HPDE6-E6E7 (cell line): ENCODE results near the gene BEAN1.
"Not testable (repeated sequence)": the region's sequence is repeated elsewhere in the genome, so short reads cannot be mapped to it uniquely, and the experiment has no call there.

Experiments
- DNase-seq: peaks from one replicate; pipeline ENCODE4 v3.0.0; 2011; ENCODE audit warnings: missing footprints; ENCODE audit errors: extremely low spot score

BEAN1 gene

GRCh38 chr16:66441586-66442375 lies 14.7 kb downstream of the BEAN1 start:
- DNase-seq, result no peak

- DNase-seq, result no peak
Observed at GRCh38 chr16:66442502-66443268, 15.6 kb downstream of the BEAN1 start.

DNA sequence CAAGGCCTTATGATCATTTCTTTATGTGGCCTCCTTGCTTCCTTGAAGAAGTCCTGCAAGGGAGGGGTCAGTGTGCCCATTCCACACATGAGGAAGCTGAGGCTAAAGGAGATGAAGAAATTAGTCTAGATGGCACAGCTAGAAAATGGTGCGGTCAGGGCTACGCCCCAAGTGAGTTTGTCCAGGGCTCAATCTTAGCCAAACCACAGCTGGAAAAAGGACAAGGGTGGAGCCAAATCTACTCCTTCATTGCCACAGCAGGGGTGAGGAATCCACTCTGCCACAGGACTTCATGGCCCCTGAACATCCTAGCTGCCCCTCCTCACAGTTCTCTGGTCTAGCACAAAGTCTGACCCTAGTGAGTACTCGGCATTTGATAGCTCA lies 16.2 kb downstream of the BEAN1 start:
- DNase-seq, result no peak

DNA sequence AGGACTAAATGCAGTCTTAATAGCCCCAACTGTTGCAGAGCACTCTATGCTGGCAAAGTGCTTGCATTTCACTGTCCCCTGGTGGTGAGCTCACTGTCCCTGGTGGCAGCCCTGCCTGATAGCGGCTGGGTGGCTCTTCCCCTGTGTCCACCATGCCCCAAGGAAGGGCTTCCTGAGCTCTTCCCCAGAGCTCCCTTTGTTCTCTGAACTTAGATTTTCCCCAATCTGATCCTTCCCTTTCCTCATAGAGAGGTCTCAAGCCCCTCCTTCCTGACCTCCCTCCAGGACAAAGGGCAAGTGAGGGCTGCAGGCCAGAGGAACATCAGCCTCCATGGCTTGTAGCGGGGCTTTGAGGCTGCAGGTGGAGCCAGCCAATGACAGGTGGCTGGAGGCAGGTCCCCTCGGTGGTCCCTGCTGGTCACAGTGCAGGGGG lies 17.0 kb downstream of the BEAN1 start:
- no peak for DNase-seq

- no peak for DNase-seq
Observed at GRCh38 chr16:66446737-66447136, 19.6 kb downstream of the BEAN1 start.

- DNase-seq, result no peak
Observed at GRCh38 chr16:66447491-66447890, 20.4 kb downstream of the BEAN1 start.

GRCh38 chr16:66451548-66451947 lies 24.5 kb downstream of the BEAN1 start:
- no peak for DNase-seq

DNA sequence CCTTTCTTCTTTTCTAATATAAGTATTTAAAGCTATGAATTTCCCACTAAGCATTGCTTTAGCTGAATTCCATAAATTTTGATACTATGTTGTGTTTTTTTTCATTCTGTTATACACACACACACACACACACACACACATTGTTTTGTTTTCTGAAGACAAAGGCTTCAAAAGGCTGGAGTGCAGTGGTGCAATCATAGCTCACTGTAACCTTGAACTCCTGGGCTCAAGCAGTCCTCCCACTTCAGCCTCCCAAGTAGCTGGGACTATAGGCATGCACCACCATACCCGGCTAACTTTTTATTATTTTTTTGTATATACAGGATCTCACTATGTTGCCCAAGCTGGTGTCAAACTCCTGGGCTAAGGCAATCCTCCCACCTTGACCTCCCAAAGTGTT lies 26.1 kb downstream of the BEAN1 start:
- DNase-seq, result not testable (repeated sequence)

DNA sequence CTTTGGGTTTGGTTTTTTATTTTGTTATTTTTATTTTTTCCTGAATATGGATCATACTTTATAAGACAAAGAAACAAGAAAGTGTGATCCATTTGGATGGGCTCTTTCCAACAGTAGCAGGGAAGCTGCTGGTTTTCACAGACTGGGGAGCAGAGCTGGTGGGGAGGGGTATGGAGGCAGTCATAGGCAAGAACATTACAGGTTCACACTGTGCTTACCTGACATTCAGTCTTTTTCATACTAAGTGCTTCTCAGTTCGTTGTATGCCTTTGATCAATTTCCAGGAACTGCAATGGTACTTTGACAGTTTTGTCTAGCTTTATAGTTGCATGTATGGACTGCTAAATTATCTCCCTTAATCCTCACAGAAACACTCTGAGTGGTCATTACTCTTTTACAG lies 27.7 kb downstream of the BEAN1 start:
- no peak for DNase-seq

GRCh38 chr16:66455970-66456369 lies 28.9 kb downstream of the BEAN1 start:
- no peak for DNase-seq

DNA sequence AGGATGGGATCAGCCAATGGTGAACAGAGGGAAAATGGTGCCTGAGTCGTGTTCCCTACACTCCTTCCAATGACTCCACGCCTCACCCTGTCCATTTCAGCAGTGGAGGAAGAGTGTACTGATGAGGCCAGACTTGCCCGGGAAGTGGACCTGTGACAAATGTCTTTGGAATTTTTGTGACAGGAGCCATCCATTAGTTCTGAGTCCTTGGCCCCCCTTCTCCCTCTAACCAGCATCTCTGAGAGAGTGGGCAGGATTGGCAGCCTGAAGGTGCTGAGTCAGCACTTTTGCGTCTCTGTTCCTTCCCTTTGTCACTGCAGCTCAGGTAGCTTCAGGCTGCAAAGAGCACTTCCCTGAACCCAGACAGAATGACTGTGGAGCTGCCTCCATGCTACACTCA lies 30.8 kb downstream of the BEAN1 start:
- DNase-seq, result peak; percentile 41

GRCh38 chr16:66458292-66458691 lies 31.2 kb downstream of the BEAN1 start:
- no peak for DNase-seq

DNA sequence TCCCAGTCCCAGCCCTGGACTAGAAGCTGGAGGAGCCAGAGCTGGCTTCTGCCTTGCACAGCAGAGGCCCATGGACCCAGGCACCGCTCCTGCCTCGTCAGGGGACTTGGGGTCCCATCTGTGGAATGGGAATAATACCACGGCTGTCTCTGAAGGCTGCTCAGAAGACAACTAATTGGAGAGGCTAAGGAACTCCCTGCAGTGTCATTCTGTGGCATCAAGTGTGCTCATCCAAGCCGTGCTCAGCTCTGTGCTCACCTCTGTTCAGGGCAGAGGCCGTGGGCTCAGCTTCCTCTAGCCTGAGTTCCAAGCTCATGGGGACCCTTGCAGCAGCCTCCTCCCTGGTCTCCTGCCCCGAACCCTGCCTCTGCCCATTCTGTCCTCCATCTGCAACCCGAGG lies 31.8 kb downstream of the BEAN1 start:
- DNase-seq, result no peak

DNA sequence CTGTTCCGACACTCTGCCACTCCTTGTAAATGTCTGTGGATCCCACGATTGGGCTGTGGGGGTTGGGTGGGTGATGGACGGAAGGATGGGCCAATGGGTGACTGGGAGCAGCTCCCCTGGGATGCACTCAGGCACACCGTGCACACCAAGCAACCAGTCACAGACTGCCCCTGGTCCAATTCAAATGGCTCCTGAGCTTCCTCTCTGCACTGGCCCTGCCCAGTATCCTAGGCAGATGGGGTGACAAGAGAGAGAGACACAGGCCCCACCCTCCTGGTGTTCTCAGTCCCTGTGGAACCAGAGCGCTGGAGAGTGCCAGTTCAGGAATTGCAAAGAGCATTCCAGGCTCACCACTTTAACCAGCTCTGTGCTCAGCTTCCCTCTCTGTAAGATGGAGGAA lies 32.8 kb downstream of the BEAN1 start:
- DNase-seq, result no peak

- no peak for DNase-seq
Observed at GRCh38 chr16:66460703-66461102, 33.6 kb downstream of the BEAN1 start.

DNA sequence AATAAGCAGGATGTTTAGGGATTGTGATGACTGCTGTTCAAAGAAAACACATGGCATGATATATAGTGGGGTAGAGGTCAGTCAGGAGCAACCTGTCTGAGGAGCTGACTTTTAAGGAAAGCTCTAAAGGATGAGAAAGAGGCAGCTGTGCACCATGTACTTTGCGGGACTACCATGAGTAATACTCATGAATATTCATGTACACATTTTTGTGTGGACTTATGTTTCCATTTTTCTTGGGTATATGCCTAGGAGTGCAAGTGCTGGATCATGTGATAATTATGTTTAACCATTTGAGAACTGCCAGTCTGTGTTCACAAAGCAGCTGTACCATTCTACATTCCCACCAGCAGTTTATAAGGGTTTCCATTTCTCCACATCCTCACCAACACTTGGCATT lies 35.8 kb downstream of the BEAN1 start:
- DNase-seq, result no peak

DNA sequence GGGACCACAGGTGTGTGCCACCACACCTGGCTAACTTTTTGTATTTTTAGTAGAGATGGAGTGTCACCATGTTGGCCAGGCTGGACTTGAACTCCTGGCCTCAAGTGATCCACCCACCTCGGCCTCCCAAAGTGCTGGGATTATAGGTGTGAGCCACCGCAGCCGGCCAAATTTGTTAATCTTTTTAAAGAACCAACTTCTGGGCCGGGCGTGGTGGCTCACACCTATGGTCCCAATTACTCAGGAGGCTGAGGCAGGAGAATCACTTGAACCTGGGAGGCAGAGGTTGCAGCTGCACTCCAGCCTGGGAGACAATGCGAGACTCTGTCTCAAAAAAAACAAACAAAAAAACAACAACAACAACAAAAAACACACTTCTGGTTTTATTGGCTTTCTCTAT lies 38.9 kb downstream of the BEAN1 start:
- DNase-seq, result not testable (repeated sequence)

- not testable (repeated sequence) for DNase-seq
Observed at GRCh38 chr16:66466636-66467035, 39.5 kb downstream of the BEAN1 start.

DNA sequence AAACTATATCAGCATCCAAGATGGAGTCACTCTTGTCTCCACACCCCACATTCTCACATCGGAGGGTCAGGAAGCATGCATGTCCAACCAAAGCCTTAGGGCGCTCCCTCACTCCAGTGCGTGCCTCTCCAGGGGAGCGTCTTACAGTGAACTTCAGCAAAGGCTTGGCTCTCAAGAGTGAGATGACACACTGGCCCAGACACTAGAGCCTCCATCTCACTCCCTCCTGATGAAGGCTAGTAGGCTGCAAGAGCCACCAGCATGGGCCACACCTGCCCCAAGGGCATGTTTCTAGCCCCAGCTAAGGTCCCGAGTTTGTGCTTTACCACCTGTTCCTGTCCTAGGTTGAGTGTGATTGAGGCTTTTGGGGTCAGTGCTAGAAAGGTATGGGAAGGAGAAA lies 40.5 kb downstream of the BEAN1 start:
- no peak for DNase-seq

GRCh38 chr16:66468321-66468965 lies 41.3 kb downstream of the BEAN1 start:
- no peak for DNase-seq

GRCh38 chr16:66469291-66469946 lies 42.3 kb downstream of the BEAN1 start:
- DNase-seq, result no peak

GRCh38 chr16:66469947-66470546 lies 43.0 kb downstream of the BEAN1 start:
- no peak for DNase-seq
